NCI-H1417 treated with DMSO at 0.1 percent for 48 hours (cell line): ENCODE data around the gene ZNF689.
"Not testable (repeated sequence)": the region's sequence is repeated elsewhere in the genome, so short reads cannot be mapped to it uniquely, and the experiment has no call there.

Experiments used
- DNase-seq: peaks from one replicate; lab custom pipeline; 2025; lab: John Stamatoyannopoulos, UW

ZNF689 gene

DNA sequence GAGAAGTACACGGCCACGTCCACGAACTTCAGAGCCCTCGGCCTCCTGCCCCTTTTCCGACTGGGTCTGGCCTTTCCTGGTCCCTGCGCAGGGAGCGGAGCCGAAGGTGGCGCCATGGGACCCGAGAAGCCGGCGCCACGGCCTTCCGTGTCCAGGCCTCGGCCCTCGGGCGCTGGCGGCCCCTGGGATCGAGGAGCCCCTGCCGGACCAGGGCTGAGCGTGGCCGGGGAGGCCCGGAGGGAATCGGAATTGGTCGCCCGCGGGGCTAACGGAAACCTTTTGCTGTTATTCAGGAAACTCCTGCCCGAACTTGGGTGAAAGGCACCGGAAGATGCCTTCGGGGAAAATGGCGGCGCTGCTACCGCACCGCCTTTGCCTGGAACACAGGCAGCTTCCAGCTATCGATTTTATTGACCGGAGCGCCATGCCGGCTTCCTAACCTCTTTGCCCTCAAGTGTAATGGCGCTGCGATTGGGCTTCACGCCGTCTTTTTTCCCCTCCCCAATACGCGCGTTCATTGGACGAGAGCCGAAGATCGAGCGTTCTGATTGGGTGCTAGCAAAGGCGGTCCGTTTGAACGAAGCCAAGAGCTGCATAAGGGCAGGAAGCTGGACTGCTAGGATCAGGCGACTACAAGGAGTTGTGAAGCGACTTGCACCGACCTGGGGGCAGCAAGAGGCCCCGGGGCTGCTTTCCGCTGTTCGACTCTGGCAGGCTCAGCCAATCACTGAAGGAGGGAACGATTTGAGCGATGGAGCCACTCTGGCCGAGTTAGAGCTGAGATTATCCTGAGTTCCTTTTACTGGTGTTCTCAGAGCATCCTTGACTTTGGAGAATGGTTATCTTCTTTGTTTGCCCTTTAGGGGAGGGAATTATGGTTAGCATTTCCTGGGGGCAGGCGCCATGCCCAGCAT, at the start of gene ZNF689:
ZNF689 (minus strand) TSS at position 464 of the 914 bp plus-strand sequence; CDS start at position 116, 348 bp downstream.
- DNase-seq, result peak; percentile 93

DNA sequence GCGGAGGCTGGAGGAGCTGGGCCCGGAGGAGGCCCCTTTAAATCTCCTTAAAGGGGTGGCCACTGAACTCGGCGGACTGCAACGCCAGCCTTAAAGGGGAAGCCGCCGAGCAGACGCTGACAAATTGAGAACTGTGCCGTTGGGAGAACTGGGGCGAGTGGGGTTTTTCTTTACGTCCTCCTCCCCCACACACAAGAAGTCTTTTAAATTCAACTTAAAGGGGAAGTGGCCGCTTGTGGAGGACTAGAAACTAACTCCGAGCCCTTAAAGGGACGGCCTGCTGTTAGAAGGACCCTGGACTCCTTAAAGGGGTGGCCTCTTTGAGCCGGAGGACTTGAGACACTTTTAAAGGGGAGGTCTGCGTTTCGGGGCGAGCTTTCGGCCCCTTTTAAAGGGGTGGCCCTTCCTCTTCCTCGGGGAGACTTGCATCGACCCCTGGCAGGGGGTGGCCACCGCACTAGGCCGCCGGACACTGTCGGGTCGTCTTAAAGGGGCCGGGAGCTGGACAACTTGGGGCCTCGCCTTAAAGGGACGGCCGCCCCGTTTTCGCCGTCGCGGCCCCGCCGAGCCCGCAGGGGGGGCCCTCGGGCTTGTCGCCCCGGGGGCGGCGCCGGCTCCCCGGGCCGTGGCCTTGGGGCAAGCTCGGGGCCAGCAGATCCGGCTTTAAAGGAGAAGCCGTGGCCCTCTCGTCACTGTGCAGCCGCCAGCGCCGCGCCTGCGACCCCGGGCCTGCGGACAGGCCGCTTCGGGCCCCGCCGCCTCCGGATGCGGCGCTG, 48.7 kb upstream of the ZNF689 start:
- no peak for DNase-seq

DNA sequence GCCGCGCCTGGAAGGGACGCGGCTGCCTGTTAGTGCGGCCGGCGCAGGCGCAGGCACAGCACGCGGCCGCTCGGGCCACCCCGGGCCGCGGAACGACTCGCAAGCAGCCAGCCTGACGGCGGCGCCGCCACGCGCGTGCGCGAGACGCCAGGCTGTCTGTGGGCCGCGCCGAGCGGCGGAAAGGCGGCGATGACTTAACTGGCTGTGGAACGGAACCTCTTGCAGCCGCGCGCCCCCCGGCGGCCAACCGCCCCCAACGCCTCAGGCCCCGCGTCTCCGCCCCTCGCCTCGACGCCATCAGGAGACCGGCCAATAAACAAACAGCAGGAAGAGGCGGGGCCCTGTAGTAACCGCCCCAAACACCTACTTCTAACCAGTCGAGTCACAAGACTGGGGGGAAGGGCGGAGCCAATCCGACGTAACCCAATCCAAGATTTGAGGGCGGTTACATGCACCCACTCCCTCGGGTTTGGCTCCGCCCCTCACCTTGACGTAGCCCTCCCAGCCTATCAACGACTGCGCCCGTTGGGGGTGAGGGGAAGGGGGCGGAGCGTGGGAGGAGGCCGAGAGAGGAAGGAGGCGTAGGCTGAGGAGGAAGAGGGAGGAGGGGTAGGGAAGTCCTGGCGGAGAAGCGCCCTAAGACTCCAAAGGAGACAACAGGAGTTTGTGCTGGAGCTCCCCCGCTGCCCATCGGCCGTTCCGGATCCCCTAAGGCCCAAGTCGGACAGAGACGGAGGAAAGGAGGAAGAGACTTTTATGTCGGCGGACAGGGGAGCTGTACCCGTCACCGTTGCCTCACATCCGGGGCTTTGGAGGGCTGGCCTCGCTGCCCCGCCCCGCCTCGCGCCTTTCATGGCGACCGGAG, 47.9 kb upstream of the ZNF689 start, which contains the start of gene FBRS:
FBRS (plus strand) TSS at position 566 of the 865 bp plus-strand sequence. CDS start 1,088 bp downstream, outside the sequence.
- DNase-seq, result peak; percentile 98

GRCh38 chr16:30656974-30657865, 47.0 kb upstream of the ZNF689 start:
- no peak for DNase-seq

DNA sequence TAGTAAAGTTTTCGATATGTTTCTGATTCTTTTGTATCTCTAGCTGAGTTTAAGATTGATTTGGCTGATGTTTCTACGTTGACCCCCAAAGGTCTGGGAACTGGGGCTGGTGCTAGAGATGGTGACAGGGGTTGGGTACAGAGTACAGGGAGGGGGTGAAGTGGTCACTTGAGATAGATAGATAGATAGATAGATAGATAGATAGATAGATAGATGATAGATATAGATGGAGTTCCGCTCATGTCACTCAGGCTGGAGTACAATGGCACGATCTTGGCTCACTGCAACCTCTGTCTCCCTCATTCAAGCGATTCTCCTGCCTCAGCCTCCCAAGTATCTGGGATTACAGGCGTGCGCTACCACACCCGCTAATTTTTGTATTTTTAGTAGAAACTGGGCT, 46.2 kb upstream of the ZNF689 start:
- no peak for DNase-seq

DNA sequence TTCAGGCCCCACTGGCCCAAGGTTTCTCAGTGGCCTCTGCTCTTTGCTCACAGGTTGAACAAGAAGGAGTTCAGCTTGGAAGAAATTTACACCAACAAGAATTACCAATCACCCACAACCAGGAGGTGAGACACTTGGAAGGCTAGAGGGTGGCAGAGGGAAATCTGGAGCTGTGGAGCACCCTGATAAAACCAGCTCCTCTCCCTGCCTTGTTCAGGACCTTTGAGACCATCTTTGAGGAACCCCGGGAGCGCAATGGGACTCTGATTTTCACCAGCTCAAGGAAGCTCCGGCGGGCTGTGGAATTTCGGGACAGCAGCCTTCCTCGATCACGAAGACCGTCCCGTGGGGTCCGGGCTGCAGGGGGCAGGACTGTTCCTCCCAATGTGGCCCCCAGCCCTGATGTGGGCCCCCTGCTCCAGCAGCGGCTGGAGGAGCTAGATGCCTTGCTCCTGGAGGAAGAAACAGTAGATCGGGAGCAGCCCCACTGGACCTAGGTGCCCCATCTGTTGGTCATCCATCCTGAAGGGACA, 45.7 kb upstream of the ZNF689 start:
- no peak for DNase-seq

GRCh38 chr16:30654856-30655255, 44.7 kb upstream of the ZNF689 start:
- DNase-seq, result no peak

DNA sequence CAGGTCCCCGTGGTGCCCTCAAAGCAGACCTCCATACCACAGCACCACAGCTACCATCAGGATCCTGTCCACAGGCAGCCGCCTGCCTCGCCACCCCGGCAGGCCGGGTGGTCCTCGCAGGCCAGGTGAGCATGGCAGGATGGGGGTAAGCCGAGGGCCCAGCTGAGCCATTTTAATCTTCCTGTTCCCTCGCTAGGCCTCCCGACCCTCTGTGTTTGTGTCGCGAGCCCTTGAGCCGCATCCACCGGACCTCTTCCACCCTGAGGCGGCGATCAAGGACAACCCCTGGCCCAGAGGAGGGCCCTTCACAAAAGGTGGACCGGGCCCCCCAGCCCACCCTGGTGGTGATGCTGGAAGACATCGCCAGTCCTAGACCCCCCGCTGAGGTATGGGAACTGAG, 42.5 kb upstream of the ZNF689 start:
- DNase-seq, result no peak

DNA sequence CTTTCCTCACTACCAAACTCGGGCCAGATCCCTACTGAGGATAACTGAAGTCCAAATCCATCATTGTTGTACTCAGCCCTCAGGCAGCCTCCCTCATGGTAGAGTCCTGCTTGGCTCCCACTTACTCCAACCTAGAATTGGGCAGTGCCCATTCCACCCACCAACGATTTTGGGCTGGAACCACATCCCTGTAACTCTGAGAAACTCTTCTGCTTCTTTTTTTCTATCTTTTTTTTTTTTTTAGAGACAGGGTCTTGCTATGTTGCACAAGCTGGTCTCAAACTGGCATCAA, 41.8 kb upstream of the ZNF689 start:
- DNase-seq, result no peak

DNA sequence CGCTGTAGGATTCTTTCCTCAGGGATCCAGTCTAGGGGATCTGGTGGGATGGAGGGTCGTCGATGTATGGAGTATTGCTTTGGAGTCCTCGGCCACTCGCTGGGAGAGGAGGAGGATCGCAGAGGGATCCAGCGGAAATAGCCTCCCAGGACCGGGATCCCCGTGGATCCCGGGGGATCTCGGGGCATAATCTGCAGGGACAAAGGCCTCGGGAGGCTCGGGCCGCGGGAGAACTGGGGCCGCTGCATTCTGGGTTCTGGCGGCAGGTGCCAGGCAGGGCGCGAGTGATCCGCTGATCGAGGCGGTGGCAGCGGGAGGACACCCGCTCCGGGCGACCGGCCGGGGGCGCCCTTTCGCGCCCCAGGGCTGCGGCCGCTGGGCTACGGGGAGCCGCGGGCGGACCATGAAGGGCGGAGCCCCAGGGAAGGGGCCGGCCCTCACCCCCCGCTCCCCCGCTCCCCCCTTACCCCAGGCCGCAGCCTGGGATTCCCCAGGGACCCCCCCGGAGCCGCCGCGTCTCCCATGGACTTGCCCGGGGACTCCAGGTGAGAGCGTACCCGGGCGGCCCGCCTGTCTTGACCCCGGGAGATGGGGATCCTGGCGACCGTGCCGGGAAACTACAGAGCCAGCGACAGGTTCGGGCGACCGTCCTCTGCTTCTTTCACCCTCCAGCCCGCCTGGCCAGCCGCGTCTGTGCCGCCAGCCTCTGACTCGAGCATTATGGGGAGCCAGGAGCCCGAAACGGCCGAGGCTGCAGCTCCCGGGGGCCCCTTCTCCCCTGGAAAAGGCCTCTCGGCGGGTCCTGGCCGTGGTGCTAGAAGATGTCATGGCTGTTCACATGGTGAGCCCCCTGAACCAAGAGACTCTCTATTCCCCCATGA, 41.2 kb upstream of the ZNF689 start:
- DNase-seq, result no peak

DNA sequence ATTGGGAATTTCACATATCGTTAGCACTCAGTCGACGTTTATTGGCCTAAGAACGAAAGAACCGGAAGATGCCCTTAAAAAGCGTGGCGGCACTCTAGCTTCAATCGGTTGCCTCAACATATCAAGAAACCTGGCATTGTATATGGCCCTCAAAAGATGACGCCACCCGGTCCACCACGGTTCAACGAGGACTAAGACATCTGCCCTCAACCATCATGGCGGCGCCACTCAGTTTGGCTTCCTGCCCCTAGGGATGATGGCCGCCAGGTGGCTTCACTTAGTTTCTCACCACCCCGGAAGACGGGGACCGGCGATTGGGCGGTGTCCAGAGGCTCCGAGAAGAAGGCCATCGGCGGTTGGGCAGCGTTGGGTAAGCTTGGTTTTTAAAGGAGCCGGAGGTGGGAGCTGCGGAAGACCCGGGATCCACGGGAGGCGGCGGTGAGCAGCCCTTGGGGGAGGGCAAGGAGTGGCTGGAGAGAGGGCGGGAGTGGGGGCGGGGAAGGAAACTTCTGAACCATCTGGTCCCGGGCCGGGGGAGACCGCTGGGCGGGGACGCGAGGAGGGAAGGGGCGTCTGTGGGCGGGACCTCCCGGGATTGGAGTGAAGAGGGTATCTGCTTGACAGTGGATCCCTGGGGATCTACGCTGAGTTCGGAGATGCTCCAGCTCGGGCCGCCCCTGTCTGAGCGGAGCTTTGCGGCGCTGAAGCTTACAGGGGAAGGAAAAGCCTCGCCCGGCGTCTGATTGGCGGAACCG, 40.4 kb upstream of the ZNF689 start, which contains the start of gene PRR14:
PRR14 (plus strand) TSS at position 592 of the 755 bp plus-strand sequence. CDS start 686 bp downstream, outside the sequence.
- DNase-seq, result peak; percentile 94

DNA sequence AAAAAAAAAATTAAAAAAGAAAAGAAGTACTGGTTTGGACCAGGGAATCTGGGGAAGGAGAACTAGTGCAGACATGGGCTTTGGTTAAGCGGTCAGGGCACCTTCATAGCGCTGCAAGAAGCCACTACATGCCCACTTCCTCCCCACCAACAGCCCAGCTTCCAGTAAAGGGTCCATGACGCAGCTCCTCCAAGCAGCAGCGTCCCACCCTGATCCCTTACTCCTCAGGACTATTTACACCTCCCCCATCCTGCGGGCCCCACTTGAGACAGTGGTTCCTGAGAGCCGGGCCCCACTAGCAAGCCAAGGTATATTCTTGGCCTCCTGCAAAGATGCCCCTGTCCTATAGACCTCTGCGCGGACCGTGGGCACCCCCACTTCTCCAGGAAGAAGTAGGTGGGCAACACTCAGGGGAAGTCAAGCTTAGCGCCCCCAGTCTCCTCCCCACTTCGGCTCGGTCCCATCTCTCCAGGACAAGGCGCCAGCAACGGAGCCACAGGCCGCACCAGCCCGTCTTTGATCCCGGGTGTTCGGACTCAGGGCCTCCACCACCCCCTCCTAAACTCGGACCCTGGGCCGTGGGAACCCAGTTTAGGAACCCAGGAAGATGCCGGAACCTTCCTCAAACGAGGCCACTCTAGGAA, 39.7 kb upstream of the ZNF689 start:
- no peak for DNase-seq

GRCh38 chr16:30647274-30647571, 37.0 kb upstream of the ZNF689 start:
- DNase-seq, result no peak

DNA sequence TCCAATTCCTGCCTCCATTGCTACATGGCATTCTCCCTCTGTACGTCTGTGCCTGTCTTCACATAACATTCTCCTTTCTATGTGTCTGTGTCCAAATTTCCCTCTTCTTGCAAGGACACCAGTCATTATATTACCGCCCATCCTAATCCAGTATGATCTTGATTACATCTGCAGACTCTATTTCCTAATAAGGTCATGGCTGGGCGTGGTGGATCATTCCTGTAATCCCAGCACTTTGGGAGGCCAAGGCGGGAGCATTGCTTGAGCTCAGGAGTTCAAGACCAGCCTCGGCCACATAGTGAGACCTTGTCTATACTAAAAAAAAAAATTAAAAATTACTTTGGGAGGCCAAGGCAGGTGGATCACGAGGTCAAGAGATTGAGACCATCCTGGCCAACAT, 35.5 kb upstream of the ZNF689 start:
- no peak for DNase-seq

DNA sequence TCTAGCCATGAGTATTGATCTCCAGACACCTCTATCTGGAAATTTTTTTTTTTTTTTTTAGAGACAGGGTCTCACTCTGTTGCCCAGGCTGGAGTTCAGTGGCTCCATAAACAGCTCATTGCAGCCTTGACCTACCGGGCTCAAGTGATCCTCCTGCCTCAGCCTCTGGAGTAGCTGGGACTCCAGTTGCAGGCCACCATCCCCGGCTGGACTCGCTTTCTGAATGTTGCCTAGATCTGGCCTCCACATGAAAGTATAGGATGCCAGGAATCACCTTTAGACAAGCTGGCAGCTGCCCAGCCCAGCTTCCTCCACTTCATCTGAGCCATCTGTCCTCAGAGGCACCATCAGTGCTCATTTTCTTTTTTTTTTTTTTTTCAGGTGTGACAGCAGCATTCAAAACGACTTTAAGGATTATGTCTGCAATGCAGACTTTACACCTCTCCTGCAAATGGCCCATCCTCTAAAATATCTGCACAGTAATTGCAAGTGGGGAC, 34.2 kb upstream of the ZNF689 start:
- DNase-seq, result no peak

GRCh38 chr16:30641378-30641982, 31.3 kb upstream of the ZNF689 start:
- no peak for DNase-seq

DNA sequence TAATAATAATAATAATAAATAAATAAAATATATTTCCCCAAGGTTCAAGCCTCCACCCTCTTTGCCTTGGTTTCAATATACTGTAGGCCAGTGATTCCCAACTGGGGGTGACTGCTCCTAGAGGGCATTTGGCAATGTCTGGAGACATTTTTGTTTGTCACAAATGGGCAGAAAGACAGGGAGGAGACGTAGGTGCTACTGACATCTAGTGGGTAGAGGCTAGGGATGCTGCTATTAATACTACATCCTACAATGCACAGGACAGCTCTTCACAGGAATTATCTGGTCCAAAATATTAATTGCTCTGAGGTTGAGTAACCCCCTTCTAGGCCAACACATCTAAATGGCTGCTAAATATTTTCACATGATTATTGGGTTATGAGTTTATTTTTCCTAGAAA, 27.8 kb upstream of the ZNF689 start:
- no peak for DNase-seq

DNA sequence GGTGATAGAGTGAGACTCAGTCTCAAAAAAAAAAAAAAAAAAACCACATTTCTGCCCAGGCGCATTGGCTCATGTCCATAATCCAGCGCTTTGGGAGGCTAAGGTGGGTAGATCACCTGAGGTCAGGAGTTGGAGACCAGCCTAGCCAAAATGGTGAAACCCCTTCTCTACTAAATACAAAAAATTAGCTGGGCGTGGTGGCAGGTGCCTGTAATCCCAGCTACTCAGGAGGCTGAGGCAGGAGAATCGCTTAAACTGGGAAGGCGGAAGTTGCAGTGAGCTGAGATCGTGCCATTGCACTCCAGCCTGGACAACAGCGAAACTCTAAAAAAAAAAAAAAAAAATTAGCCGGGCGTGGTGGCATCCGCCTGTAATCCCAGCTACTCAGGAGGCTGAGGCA, 26.9 kb upstream of the ZNF689 start:
- not testable (repeated sequence) for DNase-seq
